HG03196 (cell line): ENCODE data around the gene PBXIP1.

ENCODE experiments used
- ATAC-seq: cut with Tn5 transposase; IDR thresholded peaks from one replicate; pipeline ENCODE4 v1.9.1; 2021; ENCODE audit not compliant: unreplicated experiment

The PBXIP1 gene, protein sequence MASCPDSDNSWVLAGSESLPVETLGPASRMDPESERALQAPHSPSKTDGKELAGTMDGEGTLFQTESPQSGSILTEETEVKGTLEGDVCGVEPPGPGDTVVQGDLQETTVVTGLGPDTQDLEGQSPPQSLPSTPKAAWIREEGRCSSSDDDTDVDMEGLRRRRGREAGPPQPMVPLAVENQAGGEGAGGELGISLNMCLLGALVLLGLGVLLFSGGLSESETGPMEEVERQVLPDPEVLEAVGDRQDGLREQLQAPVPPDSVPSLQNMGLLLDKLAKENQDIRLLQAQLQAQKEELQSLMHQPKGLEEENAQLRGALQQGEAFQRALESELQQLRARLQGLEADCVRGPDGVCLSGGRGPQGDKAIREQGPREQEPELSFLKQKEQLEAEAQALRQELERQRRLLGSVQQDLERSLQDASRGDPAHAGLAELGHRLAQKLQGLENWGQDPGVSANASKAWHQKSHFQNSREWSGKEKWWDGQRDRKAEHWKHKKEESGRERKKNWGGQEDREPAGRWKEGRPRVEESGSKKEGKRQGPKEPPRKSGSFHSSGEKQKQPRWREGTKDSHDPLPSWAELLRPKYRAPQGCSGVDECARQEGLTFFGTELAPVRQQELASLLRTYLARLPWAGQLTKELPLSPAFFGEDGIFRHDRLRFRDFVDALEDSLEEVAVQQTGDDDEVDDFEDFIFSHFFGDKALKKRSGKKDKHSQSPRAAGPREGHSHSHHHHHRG

GRCh38 chr1:154955718-154956543 lies at the start of gene PBXIP1:
Gene PBXIP1, minus strand, starts transcription at chr1:154956099. Its CDS starts 2,378 bp downstream, at chr1:154953721.
- peak; percentile 39 for ATAC-seq

DNA sequence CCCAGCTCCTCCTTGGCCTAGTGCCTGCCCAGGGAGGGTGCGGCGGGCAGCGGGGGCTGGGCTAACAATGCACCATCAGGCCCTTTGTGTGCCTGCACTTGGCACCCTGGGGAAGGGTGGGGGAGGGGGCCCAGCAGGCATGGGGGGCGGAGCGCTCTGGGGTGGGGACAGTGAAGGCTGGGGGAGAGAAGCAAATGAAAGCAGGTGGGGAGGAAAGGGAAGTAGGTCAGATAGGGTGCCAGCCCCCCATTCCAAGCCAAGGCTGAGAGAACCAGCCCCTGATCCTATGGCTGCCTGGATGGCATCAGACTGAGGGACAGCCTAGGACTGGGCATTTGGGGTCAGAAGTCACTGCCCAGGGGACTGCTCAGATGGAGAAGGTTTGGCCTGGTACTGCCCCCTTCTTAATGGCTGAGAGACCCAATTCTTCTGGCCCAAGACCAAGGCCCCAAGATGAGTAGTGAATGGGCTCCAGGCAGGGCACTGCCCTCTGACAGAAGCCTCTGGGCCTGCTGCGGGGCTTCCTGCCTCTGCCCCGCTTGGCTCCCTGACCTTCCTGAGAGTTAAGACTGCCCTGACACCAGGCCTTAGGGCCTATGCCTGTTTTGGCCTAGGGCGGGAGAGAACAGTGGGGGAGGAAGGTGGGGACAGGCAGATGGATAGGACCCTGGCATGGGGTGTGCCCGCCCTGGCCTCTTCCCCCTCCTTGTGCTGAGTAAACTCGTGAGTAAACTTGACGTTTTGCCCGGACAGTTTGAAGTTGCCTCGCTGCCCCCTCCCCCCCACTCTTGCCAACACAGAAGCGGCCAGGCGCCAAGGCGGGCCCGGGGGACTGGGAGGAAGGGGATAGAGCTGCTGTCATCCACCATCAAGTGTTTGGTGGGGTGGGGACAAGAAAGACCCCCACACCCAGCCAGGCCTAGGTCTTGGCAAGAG lies 49.4 kb upstream of the PBXIP1 start:
- ATAC-seq: no peak

- no peak for ATAC-seq
Measured at GRCh38 chr1:155004352-155005075, 48.6 kb upstream of the PBXIP1 start.

DNA sequence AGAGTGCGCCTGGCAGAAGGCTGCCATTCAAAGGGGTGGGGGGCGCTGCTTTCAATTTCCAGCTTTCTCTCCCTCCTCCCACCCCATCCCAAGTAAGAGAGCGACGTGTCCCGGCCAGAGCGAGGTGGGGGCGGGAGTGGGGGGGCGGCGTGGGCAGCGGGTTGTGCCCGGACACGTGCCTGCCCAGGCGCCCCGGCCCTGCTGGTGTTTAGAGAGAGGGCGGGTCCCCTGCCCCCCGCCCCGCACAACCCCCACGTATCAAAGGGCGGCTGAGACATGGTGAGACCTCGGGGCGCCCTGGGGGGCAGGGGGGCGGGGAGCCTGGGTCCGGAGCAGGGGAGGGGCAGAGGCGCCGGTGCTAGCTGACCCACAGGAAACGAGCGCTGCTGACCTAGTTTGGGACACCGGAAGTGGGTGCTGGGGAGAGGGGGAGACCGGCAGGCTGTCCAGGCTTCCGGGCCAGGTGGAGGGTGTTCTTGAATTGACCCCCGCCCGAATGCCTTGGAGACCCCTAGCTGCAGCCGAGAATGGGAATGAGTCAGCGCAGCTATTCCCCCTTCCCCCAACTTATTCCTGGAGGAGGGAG lies 48.0 kb upstream of the PBXIP1 start:
- no peak for ATAC-seq

DNA sequence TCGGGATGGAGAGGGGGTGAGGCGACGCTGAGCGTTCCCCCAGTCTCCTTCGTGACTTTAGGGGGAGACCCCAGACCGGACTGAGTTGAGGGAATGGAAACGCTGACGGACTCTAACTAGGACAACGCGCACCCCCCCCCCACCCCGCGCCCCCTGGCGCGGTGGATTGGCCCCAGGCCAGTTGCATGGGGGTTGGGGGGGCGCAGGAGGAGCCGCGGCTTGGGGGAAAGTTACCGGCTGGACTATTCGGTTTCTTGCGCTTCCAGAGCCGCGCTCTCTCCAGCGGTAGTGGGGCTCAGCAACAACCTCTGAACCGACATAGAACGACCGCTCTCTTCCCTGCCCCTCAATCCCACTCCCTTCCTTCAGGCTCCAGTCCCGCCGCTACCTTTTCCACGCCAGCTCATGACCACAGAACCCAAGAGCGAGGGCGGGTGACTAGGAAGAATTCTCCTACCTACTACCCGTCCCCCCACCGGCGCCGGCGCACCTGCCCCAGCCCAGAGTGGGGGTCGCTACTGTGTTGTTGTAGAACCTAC lies 47.4 kb upstream of the PBXIP1 start:
- ATAC-seq: no peak

- ATAC-seq: peak; percentile 1
Measured at GRCh38 chr1:155002464-155003226, 46.7 kb upstream of the PBXIP1 start, which contains the start of gene ZBTB7B. Gene ZBTB7B, plus strand, starts transcription at chr1:155002802. Its CDS starts 11,859 bp downstream, at chr1:155014661.

GRCh38 chr1:155001675-155002463 lies 46.0 kb upstream of the PBXIP1 start:
- peak; percentile 44 for ATAC-seq

GRCh38 chr1:155001425-155001674 lies 45.5 kb upstream of the PBXIP1 start:
- ATAC-seq: no peak

DNA sequence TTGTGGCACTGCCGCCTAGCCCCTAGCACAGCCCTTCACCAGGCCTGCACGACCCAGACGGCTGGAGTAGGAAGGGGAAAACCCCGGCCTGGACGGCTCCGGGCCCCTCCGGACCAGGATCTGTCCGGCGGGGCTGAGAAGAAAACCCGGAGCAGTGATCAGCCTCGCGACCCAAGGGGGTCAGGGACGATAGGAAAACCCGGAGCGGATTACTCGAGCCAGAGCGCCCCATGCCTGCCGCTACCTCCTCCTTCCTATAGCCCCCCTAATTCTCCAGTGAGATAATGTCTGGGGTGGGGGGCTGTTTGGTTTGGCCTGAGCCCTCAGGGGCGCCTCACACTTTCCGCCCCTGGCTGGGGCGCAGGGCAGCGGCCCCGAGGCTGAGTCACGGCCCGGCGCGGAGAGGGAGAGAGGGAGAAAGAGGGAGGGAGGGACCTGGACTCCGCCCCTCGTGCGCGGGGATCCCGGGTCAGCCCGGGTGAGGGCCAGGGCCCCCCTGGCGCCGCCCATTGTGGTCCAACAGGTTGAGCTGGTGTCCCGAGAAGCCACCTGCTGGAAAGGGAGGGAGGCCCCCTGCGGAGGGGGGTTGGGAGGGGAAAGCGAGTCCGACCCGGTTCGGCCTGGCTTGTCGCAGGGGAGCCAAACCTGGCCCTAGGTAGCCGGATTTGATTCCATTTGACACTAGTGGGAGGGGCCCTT lies 45.0 kb upstream of the PBXIP1 start:
- ATAC-seq: peak; percentile 35

- no peak for ATAC-seq
Measured at GRCh38 chr1:155000411-155000725, 44.5 kb upstream of the PBXIP1 start.

GRCh38 chr1:154999571-155000410 lies 43.9 kb upstream of the PBXIP1 start:
- no peak for ATAC-seq

GRCh38 chr1:154998818-154999570 lies 43.1 kb upstream of the PBXIP1 start:
- ATAC-seq: no peak

- no peak for ATAC-seq
Measured at GRCh38 chr1:154998201-154998780, 42.4 kb upstream of the PBXIP1 start.

DNA sequence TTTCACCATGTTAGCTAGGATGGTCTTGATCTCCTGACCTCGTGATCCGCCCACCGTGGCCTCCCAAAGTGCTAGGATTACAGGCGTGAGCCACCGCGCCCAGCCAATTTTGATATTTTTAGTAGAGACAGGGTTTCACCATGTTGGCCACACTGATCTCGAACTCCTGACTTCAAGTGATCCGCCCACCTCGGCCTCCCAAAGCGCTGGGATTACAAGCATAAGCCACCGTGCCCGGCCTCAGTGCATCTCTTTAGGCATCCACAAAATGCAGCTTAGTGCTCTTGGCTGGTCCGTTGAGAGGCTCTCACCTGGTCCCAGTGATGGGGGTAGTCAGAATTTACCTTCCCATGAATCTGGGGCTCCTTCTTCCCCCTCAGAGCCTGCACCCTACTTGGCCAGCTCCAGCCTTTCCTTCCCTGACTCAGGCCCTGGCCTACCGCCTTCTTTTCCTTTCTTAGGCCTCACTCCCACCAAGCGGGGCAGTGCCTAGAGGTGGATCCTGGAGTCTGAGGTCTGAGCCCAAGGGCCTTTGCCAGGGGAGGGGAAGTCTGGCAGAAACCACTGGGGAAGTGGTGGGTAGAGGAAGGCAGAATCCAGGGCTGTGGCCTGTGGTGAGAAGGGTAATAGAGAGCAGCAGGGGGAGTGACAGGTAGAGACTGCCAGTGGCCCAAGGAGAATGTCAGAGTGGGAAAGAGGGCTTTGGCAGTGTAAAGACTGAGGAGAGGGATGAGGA lies 41.2 kb upstream of the PBXIP1 start:
- ATAC-seq: no peak
